Adrenal gland (tissue), 12 donors: ENCODE results near the gene TACC2. TPM values are rescaled to one million over a fixed set of nuclear protein-coding genes. Genes with fewer than 3 reads are reported as not detected.

Experiments used
- DNase-seq, 7 donors: peaks; one replicate each; pipeline ENCODE4 v3.0.0-alpha.2; 2019 to 2020
- H3K27ac ChIP-seq, 5 donors: fragments of 200-600 bp; sonication (generic) in 4 of 5; 1 replicate in 3 of 5; 2 replicates in 2 of 5; pipeline versions ENCODE4 v1.5.1 to v1.8.0; 2016 to 2020; ENCODE audit warnings: mild to moderate bottlenecking in 1 of 5
- H3K27me3 ChIP-seq: fragments of 200-600 bp; 2 replicates; pipeline ENCODE4 v1.8.0; 2021
- H3K36me3 ChIP-seq, 2 donors: fragments of 200-600 bp; replicated peaks in 1 of 2; 1 replicate in 1 of 2; 2 replicates in 1 of 2; pipeline versions ENCODE4 v1.5.1 to v1.8.0; 2018 to 2022
- H3K4me1 ChIP-seq, 2 donors: fragments of 200-600 bp; replicated peaks in 1 of 2; 1 replicate in 1 of 2; 2 replicates in 1 of 2; pipeline versions ENCODE4 v1.5.1 to v1.8.0; 2018 to 2021
- H3K4me3 ChIP-seq, 4 donors: fragments of 200-600 bp; sonication (generic) in 3 of 4; one replicate each; pipeline ENCODE4 v1.5.1; 2016 to 2018
- H3K9me3 ChIP-seq, 3 donors: fragments of 200-600 bp; sonication (generic) in 1 of 3; replicated peaks in 1 of 3; 1 replicate in 2 of 3; 2 replicates in 1 of 3; pipeline versions ENCODE4 v1.5.1 to v1.8.0; 2016 to 2021
- POLR2A ChIP-seq, 2 donors: fragments of 450-650 bp; IDR thresholded peaks; one replicate each; pipeline ENCODE4 v1.6.1; 2017; ENCODE audit warnings: antibody characterized with exemption in 2 of 2, mild to moderate bottlenecking in 2 of 2, moderate library complexity in 1 of 2
- WGBS, 4 donors: extraction: QIAGEN DNeasy Blood & Tissue Kit in 2 of 4; methylation state at CpG; one replicate each; pipeline versions ENCODE4 v1.1.5 to v1.1.7; 2013 to 2017; 5-methylcytosine and 5-hydroxymethylcytosine counted together
- intact Hi-C, 2 donors: fragments of 100-400 bp; cut with DNase I; formaldehyde crosslinking; loops; one replicate each; pipeline versions ENCODE4 v1.14.1 to v1.15.0; 2022 to 2023
- polyA plus RNA-seq, 3 donors: library from polyadenylated mRNA; stranded (reverse); fragments of 200-250 nt in 2 of 3; fragments of 350-450 nt in 1 of 3; fragmentation: Illumina TruSeq in 1 of 3; extraction: RNeasy Lipid Tissue Mini Kit (QIAGEN cat#74804) in 1 of 3; gene quantifications; one replicate each; pipeline ENCODE4 v1.2.3, GENCODE V29; 2013 to 2014
- total RNA-seq, 9 donors: library from RNA; depleted of rRNA in 4 of 9; stranded (reverse); fragments of >200 nt in 4 of 9; fragments of 120-200 nt in 1 of 9; fragmentation: NEBNext Ultra II Directional in 1 of 9; extraction: Animal tissue kit (Norgen Biotek cat#: 25700) in 1 of 9; gene quantifications; one replicate each; pipeline versions ENCODE4 v1.1.0 to v1.2.4, GENCODE V29; 2013 to 2023
- TF ChIP-seq, protein P1 (sequence below), 6 experiments: fragments of 450-650 bp in 4 of 6; fragments of 200-600 bp in 2 of 6; sonication (generic) in 1 of 6; IDR thresholded peaks; 1 replicate in 5 of 6; 2 replicates in 1 of 6; pipeline versions ENCODE4 v1.5.1 to v1.8.0; 2016 to 2021; ENCODE audit warnings: antibody characterized with exemption in 6 of 6, mild to moderate bottlenecking in 2 of 6, moderate library complexity in 1 of 6
- donor health status: healthy with polysubstance abuse.
- donor health status: Bipolar disorder and iron deficiency.
- donor health status: DM: yes; HTN: yes; CAD: no.
- donor health status: DM: no; HTN: no; CAD: no.
- donor health status: DM: no; HTN: no; CAD: no.
- donor health status: DM: yes; HTN: yes; CAD: no.

TACC2 gene
- total and polyA plus RNA-seq, 12 donors = 11.3 to 45.7 (median 26.3) TPM

DNA sequence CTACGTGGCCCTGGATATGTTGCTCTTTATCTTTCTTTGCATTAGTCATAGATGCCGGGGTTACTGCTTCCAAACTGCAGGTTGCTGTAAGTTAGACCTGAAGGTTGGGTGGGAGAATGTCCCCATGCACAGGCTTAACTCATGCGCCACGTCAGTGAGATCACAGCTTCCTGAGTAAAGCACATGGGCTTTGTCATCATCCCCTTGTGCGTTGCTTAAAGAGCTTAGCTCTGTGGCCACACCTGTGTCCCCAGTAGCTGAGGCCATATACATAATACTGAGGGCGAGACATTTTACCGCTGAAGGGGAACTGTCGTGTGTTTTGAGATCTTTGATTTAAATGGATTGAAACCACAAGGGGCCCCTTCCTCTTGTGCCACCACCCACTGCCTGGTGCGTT lies 236.4 kb downstream of the TACC2 start:
- no peak overlapping the region for H3K27ac ChIP-seq
- H3K9me3 ChIP-seq = no peaks in the 10 kb centered on the region
- TF ChIP-seq, protein P1, sequence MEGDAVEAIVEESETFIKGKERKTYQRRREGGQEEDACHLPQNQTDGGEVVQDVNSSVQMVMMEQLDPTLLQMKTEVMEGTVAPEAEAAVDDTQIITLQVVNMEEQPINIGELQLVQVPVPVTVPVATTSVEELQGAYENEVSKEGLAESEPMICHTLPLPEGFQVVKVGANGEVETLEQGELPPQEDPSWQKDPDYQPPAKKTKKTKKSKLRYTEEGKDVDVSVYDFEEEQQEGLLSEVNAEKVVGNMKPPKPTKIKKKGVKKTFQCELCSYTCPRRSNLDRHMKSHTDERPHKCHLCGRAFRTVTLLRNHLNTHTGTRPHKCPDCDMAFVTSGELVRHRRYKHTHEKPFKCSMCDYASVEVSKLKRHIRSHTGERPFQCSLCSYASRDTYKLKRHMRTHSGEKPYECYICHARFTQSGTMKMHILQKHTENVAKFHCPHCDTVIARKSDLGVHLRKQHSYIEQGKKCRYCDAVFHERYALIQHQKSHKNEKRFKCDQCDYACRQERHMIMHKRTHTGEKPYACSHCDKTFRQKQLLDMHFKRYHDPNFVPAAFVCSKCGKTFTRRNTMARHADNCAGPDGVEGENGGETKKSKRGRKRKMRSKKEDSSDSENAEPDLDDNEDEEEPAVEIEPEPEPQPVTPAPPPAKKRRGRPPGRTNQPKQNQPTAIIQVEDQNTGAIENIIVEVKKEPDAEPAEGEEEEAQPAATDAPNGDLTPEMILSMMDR (IDR thresholded peaks at IDR 0.05) = no peak
- TF ChIP-seq POLR2A (IDR thresholded peaks at IDR 0.05) = no peak
- WGBS, 4 donors = 75 to 86% (median 77%) methylated on average over 8 to 9 of the region's 9 CpGs
- no peaks in the 10 kb centered on the region for H3K4me1 ChIP-seq
- H3K4me3 ChIP-seq = no peak overlapping the region
- intact Hi-C loops = no loop called here
- no peak for DNase-seq
- no peaks in the 10 kb centered on the region for H3K27me3 ChIP-seq
- peaks cover 0 to 3% of the 10 kb centered on the region in 2 donors for H3K36me3 ChIP-seq

DNA sequence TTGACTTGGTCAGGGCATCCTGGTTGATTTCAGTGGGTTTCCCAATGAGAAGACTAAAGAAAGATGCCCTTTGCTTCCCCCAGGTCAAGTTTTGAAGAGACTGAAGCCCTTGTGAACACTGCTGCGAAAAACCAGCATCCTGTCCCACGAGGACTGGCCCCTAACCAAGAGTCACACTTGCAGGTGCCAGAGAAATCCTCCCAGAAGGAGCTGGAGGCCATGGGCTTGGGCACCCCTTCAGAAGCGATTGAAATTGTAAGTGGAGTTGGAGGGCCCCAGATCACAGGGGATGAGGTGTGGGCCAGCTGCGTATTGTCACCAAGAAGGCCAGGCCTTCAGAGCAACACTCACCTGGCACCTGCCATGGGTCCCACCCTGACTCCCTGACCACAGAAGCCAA lies 238.8 kb downstream of the TACC2 start:
- TF ChIP-seq, protein P1 (IDR thresholded peaks at IDR 0.05) = no peak
- TF ChIP-seq POLR2A (IDR thresholded peaks at IDR 0.05) = no peak
- WGBS, 4 donors = 89 to 94% (median 93%) methylated on average over 3 to 4 of the region's 4 CpGs

DNA sequence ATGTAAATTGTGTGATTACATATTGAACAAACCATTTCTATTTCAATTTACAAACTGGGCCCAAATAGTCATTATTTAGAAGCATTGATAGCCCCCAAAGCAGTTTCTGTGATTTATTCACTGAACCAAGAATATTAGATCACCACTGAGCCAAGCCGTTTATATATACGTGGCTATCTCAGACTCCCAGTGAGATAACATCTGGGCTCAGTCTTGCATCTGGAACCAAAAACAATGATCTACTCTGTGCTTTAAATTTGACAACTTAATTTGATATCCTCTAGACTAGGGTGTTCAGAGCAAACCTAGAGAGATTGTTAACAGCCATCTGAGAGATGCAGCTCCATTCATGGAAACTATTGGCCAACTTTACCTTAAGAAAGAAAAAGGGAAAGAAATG lies 240.7 kb downstream of the TACC2 start:
- H3K27me3 ChIP-seq = no peaks in the 10 kb centered on the region
- intact Hi-C loops = no loop called here

More for the DNA sequence above, 238.8 kb downstream of the TACC2 start:
- Histone ChIP-seq H3K9me3 (no peaks in the 10 kb centered on the region), H3K4me3 (no peak overlapping the region), H3K27ac (no peak overlapping the region), H3K36me3 (peaks cover 0 to 3% of the 10 kb centered on the region in 2 donors), H3K4me1 (no peaks in the 10 kb centered on the region), H3K27me3 (no peaks in the 10 kb centered on the region)
- intact Hi-C loops = no loop called here
- no peak for DNase-seq

DNA sequence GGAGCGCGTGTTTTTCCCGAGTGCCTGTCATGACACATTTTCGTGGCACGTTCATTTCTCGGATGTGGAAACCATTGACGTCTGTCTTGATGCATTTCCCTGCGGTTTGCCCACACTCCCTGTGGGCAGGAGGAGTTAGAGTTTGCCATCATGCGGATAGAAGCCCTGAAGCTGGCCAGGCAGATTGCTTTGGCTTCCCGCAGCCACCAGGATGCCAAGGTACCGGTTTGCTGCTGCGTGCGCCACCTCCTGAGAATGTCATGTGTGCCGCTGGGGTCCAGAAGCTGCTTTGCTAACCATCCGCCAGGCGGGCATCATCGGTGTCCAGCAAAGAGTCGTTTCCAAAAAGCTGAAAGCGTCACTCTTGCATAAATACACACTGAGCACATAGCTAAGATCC lies 241.3 kb downstream of the TACC2 start:
- intact Hi-C loops = no loop called here
- Histone ChIP-seq H3K27me3 (no peaks in the 10 kb centered on the region), H3K4me1 (no peaks in the 10 kb centered on the region), H3K4me3 (no peak overlapping the region), H3K36me3 (peaks cover 0 to 3% of the 10 kb centered on the region in 2 donors), H3K9me3 (no peaks in the 10 kb centered on the region), H3K27ac (no peak overlapping the region)
- TF ChIP-seq, protein P1 (IDR thresholded peaks at IDR 0.05) = no peak
- no peak for TF ChIP-seq POLR2A (IDR thresholded peaks at IDR 0.05)
- DNase-seq = no peak
- 94 to 96% (median 96%) methylated on average over 14 to 19 of the region's 19 CpGs for WGBS, 4 donors

More for the DNA sequence above, 240.7 kb downstream of the TACC2 start:
- Histone ChIP-seq H3K4me3 (no peak overlapping the region), H3K27ac (no peak overlapping the region), H3K9me3 (no peaks in the 10 kb centered on the region), H3K4me1 (no peaks in the 10 kb centered on the region), H3K36me3 (peaks cover 0 to 3% of the 10 kb centered on the region in 2 donors)
- no peak for TF ChIP-seq POLR2A (IDR thresholded peaks at IDR 0.05)
- TF ChIP-seq, protein P1 (IDR thresholded peaks at IDR 0.05) = no peak
- WGBS, 4 donors = 79 to 92% (median 84%) methylated on average over 2 of the region's 2 CpGs
- no peak for DNase-seq
